Right hindlimb (tissue), 1 donor: ENCODE results near the gene TMEM132D.

Experiments used
- DNase-seq: peaks from one replicate; pipeline ENCODE4 v3.0.0-alpha.2; 2018

The TMEM132D gene

DNA sequence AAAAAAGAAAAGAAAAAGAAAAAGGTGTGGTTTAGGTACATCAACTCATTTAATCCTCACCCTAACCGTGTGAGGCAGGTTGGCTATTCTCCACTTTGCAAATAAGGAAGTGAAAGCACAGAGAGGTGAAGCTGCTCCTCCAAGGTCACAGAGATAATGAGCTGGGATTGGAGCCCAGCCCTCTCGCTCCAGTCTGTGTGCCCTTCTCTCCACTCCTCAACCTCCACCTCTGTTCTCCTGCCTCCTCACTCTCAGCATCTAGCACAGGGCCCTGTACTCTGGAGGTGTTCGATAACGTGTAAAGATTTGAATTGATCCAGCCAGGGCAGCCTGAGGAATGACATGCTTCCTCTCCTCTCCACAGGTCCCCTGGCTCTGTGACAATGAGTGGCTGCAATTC is 502.3 kb downstream of the TMEM132D start:
- DNase-seq, result no peak

DNA sequence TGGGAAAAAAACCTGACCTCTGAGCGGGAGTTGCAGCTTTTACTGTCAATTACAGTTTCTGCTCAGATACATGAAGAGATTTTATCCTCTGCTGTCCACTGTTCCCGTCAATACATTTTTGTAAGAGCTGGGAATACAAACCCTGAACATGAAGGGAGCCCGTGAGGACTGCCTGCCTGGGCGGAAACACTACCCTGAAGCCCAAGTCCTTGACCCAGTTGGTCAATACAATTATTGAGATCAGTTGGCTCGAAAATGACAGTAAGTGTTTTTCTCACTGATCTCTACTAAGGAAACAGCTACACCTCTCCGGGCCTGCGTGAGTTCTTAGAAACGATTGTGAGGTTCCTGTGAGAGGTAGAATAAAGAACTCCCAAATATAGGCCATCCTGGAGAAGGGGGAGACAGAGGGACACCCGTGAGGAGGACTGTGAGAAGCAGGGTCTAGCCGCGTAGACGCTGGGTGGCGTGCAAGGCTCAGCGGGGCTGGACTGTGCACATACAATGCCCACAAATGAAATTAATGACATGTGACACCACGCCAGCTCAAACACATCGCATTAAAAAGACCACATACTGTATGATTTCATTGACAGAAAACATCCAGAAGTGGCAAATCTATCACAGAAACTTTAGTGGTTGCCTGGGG is 509.5 kb downstream of the TMEM132D start:
- no peak for DNase-seq

- DNase-seq, result no peak
Observed at GRCh38 chr12:129393357-129393937, 510.4 kb downstream of the TMEM132D start.

DNA sequence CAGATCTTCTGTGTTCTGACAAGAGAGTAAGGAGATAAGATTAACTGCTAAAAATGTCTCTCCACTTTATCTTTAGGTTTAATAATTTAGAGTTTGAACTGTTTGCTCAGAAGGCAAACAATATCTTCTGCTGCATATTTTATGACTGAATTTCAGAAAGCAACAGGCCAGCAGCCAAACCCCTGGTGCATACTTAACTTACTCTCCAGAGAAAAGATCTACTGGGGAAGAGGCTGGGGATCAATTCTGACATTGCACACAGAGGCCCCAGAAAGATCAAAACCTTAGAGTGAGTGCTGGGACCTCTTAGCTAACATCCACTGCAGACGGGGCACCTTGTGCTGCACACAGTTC is 518.2 kb downstream of the TMEM132D start:
- DNase-seq, result no peak

DNA sequence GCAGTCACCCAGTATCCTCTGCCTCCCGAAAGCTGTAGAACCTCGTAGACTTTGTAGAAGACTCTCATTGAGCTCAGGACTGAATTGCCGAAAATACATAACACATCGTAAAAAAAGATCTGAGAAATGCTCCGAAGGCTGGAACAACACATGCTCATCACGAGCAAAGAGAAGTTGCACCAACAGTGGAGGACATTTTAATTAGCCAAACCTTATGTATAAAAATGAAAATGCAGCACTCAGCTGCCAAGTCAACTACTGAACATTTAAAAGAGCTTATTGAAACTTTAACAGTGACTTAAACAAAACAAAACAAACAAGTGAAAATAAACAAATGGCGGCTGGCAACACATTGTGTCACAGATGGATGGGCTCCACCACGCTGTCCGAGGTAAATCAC is 519.9 kb downstream of the TMEM132D start:
- DNase-seq, result no peak

DNA sequence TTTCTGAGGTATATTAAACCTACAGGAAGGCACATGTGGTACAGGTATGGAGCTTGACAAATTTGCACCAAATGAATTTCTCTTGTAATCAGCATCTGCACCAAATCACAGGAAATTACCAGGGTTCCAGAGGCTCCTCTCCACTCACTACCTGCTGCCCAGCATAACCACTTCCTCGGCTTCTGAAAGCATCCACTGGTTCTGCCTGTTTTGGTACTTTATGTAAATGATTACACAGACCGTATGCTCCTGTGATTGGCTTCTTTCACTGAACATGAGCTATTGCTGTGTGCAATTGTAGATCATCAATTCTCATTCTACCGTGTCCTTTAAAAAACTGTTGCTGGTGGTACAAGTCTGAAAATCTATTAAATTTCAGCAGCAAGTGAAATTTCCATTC is 522.1 kb downstream of the TMEM132D start:
- DNase-seq, result no peak

- DNase-seq, result no peak
Observed at GRCh38 chr12:129379076-129379804, 524.6 kb downstream of the TMEM132D start.

DNA sequence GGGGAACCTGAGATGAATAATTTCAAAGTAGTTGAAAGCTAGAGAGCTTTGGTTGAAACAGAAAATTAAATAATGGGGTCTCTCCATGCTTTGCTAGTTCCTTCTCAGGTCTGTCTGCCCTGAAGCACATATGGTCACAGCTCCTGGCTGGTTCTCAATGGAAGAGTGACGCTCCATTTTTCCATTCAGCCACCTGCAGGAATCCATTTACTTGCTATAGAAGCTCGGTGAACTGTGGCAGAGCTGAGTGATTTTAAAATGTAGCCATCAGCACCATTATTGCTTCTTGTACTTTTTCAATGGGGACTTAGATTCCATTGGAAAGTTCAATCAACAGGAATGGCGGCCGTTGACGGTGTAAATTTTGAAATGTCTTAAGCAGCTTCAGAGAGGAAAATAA is 525.3 kb downstream of the TMEM132D start:
- no peak for DNase-seq

DNA sequence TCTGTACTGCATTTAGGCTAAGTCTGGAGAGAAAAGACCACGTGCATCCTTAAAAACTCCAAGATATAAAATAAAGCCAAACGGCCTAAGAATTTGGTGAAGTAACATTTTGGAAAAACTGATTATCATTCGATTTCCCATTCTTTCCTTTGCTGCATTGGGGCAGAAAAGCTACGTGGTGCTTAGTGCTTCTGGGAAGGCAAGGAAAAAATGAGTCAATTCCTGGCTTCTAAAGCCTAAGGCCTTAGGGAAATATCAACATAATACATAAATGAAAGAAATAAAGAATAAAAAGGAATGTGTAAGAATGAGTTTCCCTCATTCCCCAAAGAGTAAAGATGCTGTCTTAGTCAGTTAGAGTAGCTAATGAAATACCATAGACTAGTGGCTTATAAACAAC is 530.1 kb downstream of the TMEM132D start:
- DNase-seq, result no peak

GRCh38 chr12:129372876-129373275 is 530.9 kb downstream of the TMEM132D start:
- no peak for DNase-seq

GRCh38 chr12:129372348-129372747 is 531.5 kb downstream of the TMEM132D start:
- no peak for DNase-seq

- DNase-seq, result no peak
Observed at GRCh38 chr12:129371268-129371667, 532.6 kb downstream of the TMEM132D start.

- DNase-seq, result no peak
Observed at GRCh38 chr12:129366656-129367055, 537.2 kb downstream of the TMEM132D start.

DNA sequence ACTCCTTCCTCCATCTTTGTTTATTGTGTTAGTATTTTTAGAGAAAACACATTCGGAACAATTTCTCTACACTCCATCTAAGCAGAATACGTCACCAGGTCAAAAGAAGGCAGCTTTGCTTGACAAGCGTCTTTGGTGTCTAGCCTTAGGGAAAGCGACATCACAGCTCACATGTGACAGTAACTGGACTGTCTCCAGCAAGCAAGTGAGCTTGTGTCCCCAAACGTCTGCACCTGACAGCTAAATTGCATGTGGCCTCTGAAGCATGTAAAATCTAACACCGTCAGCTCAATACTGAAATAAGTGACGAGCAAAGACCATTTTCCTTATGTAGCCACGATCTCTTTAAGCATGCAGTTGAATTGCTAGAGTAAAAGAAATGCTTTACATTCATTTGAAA is 540.8 kb downstream of the TMEM132D start:
- no peak for DNase-seq

DNA sequence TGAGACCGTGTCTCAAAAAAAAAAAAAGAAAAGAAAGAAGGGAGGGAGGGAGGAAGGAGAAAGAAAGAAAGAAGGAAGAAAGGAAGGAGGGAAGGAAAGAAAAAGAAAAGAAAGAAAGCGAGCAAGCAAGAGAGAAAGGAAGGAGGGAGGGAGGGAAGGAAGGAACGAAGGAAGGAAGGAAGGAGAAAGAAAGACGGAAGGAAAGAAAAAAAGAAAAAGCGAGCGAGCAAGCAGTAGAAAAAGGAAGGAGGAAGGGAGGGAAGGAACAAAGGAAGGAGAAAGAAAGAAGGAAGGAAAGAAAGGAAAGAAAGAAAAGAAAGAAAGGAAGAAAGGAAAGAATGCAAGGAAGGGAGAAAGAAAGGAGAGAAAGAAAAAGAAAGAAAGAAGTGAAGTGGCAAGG is 546.6 kb downstream of the TMEM132D start:
- no peak for DNase-seq

DNA sequence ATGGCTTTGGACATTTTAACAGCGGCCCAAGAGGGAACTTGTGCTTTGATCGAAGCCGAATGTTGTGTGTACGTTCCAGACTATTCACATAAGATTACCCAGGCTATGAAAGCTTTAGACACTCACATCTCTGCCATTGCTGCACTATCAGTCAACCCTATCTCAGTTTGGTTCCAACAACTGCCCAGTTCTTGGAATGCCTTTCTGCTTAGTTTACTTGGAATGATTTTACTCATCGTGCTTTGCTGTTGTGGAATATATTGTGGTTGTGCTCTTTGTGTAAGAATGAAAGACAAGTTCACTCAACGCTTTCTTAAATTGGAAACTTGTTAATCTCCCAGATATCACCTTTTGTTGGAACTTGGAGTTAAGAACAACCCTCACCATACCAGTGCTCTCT is 552.3 kb downstream of the TMEM132D start:
- DNase-seq, result no peak

- no peak for DNase-seq
Observed at GRCh38 chr12:129339336-129339735, 564.5 kb downstream of the TMEM132D start.

DNA sequence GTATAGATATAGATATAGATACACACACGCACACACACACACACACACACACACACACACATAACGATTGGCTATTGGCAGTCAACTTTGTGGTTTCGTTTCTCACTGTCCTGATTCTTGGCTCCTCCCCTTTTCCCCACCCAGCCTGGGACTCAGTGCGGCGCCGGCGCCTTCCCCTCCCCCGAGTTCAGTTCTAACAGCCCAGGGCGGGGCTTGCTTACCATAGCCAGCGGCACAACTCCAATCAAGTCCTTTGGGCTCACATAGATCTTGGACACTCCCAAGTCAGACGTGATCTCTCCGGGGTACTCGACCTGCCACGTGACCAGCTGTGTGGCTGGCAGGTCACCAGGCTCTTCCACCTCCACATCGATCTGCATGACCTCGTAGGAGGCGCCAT is 566.4 kb downstream of the TMEM132D start:
- no peak for DNase-seq

DNA sequence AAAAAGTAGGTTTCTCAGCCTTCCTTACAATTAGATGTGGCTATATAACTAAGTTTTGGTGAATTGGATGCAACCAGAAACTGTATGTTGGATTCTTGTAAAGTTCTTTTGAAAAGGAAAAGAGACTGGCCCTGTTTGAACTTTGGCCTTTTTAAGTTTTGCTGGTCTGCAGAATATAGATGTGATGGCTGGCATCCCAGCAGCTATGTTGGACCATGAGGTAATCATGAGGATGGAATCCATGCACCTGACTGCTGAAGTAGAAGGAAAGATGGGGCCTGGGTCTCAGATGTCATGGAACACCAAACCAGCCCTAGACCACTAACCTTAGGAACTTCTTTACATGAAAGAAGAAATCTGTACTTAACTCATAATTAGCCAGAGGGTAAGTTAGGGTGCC is 568.1 kb downstream of the TMEM132D start:
- DNase-seq, result no peak

DNA sequence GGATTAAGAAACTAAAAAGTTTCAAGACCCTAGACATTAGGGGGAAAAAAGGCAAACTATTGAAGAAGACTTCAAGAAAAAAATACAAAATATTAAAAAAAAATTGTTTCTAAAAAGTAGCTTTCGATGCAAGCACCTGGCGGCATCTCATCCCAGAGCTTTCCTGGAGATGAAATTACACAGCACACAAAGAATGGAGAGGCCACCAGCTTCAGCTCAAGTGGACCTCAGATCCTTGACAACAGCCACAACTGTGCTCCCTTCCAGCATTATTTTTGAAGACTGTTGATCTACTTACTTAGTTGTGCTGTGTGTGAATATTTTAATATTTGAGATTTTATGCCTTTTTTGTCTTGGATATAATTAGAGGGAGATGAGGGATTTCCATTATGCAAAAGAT is 571.5 kb downstream of the TMEM132D start:
- DNase-seq, result no peak

DNA sequence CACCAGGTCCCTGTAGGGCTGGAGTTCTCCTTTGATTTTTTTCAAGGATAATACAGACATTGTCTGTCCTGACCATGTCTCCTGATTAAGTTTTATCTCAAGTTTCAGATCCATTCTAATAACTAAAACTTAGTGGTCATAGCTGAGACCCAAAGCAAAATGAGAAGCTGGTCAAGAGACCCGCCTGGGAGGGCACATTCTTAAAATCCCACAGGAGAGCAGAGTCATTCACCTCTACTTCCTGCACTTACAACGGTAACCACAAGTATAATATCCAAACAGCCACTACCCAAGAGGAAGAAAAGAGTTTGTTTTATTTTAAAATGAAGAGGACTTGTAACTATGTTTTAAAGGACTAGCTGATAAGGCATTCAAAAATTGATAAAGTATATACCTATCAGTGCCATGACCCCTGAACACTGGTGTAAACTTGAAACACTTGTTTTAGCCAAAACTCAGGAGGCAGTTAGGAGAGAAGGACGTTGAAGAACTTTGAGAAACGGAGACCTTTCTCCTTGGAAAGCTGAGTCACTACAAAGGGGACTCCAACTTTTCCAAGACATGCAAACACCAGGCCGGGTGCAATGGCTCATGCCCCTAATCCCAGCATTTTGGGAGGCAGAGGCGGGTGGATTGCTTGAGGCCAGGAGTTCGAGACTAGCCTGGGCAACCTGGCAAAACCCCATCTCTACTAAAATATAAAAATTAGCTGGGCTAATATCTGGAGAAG is 572.3 kb downstream of the TMEM132D start:
- DNase-seq, result no peak

- no peak for DNase-seq
Observed at GRCh38 chr12:129328235-129328634, 575.6 kb downstream of the TMEM132D start.

DNA sequence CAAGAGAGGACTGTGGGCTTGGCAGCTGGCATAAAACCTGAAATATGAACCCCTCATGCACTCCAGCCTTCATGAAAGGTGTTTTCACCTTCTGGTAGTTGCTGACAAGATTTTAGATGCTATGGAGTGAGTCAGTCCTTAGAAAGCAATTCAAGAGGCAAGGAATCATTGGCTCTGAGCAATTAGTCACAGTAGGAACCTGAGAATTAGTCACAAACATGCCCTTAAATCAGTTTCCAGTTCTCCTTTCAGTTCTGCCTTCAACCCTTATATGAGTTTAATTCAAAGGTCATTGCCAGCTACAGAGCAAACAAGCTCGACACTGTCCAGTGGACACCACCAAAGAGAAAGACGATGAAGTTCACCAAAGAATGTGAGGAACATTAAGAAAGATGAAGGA is 578.3 kb downstream of the TMEM132D start:
- DNase-seq, result no peak

GRCh38 chr12:129312048-129312447 is 591.8 kb downstream of the TMEM132D start:
- no peak for DNase-seq
